PC-3 (cell line): ENCODE results near the gene ITPR3.

Experiments used
- EZH2 ChIP-seq: fragments of 300-600 bp; sonication (generic); IDR thresholded peaks from one replicate; pipeline ENCODE4 v1.6.1; 2017; ENCODE audit warnings: antibody characterized with exemption, mild to moderate bottlenecking, low read length; ENCODE audit not compliant: unreplicated experiment
- EZH2phosphoT487 ChIP-seq: fragments of 300-600 bp; sonication (generic); IDR thresholded peaks from 2 replicates; pipeline ENCODE4 v1.6.1; 2018; ENCODE audit warnings: mild to moderate bottlenecking, antibody characterized with exemption, low read length, borderline replicate concordance
- TF ChIP-seq, protein P1 (sequence below): fragments of 300-600 bp; sonication (generic); conservative IDR thresholded peaks from 2 replicates; pipeline ENCODE4 v1.5.1; 2017; ENCODE audit warnings: antibody characterized with exemption, low read depth, mild to moderate bottlenecking, low read length

DNA sequence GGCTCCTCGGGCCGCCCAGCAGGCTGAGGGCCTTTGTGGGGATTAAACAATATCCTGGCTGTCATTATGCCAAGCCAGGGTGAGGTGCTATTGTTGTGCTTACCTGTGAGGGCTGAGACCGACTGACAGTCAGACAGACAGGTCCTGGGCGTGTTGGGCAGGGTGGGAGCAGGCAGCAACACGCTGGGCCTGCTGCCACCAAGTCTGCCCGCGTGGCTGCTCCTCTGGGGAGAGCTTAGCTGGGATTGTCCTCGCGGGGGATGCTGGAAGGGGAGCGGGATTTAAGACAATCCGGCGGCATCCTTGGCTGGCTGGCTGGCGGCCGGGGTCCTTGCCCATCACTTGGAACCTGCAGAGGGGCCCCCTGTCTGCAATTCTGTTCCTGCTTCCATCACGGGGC lies 20.0 kb downstream of the ITPR3 start:
- TF ChIP-seq, protein P1, sequence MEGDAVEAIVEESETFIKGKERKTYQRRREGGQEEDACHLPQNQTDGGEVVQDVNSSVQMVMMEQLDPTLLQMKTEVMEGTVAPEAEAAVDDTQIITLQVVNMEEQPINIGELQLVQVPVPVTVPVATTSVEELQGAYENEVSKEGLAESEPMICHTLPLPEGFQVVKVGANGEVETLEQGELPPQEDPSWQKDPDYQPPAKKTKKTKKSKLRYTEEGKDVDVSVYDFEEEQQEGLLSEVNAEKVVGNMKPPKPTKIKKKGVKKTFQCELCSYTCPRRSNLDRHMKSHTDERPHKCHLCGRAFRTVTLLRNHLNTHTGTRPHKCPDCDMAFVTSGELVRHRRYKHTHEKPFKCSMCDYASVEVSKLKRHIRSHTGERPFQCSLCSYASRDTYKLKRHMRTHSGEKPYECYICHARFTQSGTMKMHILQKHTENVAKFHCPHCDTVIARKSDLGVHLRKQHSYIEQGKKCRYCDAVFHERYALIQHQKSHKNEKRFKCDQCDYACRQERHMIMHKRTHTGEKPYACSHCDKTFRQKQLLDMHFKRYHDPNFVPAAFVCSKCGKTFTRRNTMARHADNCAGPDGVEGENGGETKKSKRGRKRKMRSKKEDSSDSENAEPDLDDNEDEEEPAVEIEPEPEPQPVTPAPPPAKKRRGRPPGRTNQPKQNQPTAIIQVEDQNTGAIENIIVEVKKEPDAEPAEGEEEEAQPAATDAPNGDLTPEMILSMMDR, result no peak
- no peak for TF ChIP-seq EZH2
- no peak for TF ChIP-seq EZH2phosphoT487
